HG03354 (cell line): ENCODE data around the gene EREG.
"Not testable (repeated sequence)": the region's sequence is repeated elsewhere in the genome, so short reads cannot be mapped to it uniquely, and the experiment has no call there.

Source experiments
- ATAC-seq: cut with Tn5 transposase; IDR thresholded peaks from one replicate; pipeline ENCODE4 v1.9.1; 2021; ENCODE audit warnings: mild to moderate bottlenecking; ENCODE audit not compliant: unreplicated experiment, poor library complexity, severe bottlenecking

EREG gene

GRCh38 chr4:74379912-74380311 is 15.0 kb downstream of the EREG start:
- no peak for ATAC-seq

- no peak for ATAC-seq
Observed at GRCh38 chr4:74385386-74385785, 20.4 kb downstream of the EREG start.

- no peak for ATAC-seq
Observed at GRCh38 chr4:74386159-74386558, 21.2 kb downstream of the EREG start.

- no peak for ATAC-seq
Observed at GRCh38 chr4:74387790-74388189, 22.8 kb downstream of the EREG start.

GRCh38 chr4:74389494-74389893 is 24.5 kb downstream of the EREG start:
- ATAC-seq, result no peak

- ATAC-seq, result no peak
Observed at GRCh38 chr4:74390677-74391076, 25.7 kb downstream of the EREG start.

GRCh38 chr4:74391346-74391745 is 26.4 kb downstream of the EREG start:
- no peak for ATAC-seq

- no peak for ATAC-seq
Observed at GRCh38 chr4:74391890-74392475, 27.0 kb downstream of the EREG start.

- ATAC-seq, result no peak
Observed at GRCh38 chr4:74394476-74395136, 29.7 kb downstream of the EREG start.

- no peak for ATAC-seq
Observed at GRCh38 chr4:74395633-74396032, 30.7 kb downstream of the EREG start.

- ATAC-seq, result peak; percentile 48
Observed at GRCh38 chr4:74397748-74398426, 32.9 kb downstream of the EREG start.

GRCh38 chr4:74398894-74399589 is 34.1 kb downstream of the EREG start:
- not testable (repeated sequence) for ATAC-seq

GRCh38 chr4:74400395-74400794 is 35.5 kb downstream of the EREG start:
- ATAC-seq, result no peak

GRCh38 chr4:74402692-74403456 is 37.9 kb downstream of the EREG start:
- ATAC-seq, result peak; percentile 98

GRCh38 chr4:74407891-74408290 is 42.9 kb downstream of the EREG start:
- no peak for ATAC-seq

- ATAC-seq, result no peak
Observed at GRCh38 chr4:74408639-74409038, 43.7 kb downstream of the EREG start.

GRCh38 chr4:74410272-74410671 is 45.3 kb downstream of the EREG start:
- ATAC-seq, result no peak

- no peak for ATAC-seq
Observed at GRCh38 chr4:74412225-74412624, 47.3 kb downstream of the EREG start.

GRCh38 chr4:74413265-74413664 is 48.3 kb downstream of the EREG start:
- no peak for ATAC-seq
